ENCODE measurements around the gene AGPAT2.

AGPAT2 gene

DNA sequence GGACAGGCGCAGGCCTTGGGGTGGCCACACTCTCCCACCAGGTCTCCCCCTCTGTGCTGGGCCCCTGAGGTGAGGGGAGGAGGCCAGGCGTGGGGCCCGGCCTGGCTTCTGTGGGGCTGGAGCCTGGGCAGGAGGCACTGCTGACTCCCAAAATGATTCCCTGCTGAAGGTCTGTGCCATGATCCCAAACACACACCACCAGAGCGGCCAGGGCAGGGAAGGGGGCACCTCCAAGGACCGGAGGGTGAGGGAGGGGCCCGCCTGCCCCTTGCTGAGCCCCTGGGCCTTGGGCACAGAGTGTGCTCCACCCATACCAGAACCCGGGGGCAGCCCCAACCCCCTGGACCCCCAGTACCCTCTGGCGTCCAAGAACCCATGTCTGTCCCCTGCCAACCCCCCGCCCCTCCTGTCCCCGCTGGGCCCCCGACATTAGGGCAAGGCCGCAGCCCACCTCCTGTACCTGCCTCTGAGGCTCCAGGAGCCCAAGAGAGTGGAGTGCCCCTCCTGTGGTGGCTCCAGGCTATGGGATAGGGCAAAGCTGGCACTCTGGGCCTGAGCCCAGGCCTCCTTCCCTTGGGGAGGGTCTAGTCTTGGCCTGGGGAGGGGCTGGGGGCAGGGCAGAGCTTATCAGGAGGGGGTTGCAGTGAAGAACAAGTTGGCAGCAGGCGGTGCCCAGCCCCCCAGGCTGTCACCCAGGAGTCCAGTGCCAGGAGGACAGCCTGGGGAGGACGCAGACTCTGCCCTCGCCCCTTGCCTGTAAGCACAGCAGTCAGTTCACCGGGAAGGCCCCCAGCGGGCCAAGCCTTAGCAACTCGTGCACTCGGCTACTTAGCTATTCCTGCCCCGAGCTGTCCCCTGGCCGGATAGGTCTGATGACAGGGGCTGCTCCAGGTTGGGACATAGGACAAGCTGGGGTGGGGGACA lies 27.1 kb downstream of the AGPAT2 start:
- DNase-seq, result no peak

DNA sequence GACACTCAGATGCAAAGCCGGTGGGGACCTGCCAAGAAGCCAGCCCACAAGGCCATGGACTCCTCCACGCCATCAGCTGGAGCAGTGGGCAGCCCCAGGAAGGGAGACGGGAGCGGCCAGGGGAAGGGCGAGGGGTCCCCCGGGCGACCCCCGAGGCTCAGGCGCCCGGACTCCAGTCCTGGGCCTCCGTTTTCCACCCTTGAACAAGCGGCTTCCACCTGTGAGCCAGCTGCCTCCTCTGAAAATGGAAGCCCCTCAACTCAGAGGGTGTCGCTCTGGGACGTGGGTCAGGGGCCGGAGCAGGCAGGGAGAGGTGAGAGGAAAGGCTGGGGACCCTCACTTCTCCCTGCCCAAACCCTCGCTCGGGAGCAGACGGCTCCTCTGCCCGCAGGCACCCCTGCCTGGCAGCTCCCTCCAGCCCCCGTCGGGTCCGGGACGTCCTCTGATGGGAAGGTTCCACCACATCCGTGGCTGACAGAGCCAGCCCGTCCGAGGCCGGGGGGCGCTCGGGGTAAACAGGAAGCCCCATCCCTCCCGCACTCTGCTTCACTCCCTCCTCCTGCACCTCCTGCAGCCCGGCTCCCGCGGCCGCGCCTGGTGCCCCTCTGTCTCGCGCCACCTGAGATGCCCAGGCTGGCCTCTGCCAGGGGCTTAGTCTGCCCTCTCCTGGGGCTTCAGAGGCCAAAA lies 28.3 kb downstream of the AGPAT2 start:
- DNase-seq, result no peak

DNA sequence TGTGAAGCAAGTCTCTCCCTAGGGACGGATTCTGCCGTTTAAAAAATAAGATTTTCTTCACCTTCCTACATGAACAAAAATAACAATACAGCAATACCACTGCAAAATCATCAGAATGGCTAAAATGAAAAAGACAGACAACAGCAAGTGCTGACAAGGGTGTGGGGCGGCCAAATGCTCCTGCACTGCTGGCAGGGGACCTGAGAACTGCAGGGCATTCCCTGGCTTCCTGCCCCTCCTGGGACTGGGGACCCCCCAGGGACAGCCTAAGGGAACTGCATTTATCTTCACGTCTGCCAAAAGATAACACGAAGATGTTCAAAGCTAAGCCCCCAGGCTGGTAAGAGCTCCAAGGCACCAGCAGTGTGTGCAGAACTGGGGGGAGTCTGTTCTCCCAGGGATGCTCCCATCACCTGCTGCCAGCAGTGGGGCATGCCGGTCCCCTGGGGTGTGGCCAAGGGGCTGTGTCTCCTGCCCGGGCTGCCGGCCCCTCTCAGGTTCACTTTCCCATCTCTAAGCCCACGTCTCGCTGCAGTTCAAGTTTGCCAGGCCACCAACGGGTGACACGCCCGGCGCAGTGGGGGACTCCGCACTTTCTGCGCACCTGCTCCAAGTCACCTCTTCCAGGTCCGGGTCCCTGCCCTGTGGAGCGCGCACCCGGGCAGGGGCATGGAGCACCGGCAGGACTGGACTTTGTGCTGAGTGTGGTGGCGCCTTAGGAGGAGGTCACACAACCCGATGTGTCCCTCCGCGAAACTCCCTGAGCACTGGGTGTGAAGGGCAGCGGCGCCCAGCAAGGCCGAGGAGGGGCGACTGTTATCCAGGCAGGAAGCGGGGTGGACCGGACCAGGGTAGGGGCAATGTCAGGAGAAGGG lies 29.0 kb downstream of the AGPAT2 start:
- no peak for DNase-seq

DNA sequence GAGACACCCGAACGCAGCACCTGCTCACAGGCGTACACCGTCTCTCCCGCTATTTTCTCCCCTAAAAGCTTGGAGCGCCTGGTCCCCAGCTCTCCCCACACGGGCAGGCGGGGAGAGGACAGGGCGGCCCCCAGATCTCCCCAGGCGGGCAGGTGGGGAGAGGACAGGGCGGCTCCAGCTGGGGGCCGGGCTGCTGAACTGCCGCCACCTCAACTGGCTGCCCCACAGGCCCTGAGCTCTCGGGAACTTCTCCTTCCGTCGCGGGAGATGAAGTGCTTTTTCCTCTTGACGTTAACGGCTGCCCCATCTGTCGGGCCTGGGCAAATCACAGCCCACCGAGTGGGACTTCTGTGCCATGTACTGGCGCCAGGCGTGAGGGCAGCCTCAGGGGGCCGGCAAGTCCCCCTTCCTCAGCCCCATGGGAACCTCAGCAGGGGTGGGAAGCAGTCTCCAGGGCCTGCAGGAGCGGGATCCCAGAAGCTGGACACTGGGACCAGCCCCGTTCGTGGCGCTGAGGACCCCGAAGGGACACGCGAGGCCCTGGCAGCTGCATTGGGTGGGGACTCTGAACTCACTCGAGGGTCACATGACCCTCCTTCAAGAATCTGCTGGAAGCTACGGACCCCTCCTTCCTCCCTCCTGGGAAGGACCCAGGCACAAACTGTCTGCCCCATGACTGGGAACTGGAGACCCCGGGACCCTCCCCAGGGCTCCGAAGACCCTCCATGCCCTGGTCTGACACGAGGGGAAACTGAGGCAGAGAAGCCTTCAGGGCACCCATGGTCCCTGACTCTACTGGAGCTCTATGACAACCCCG lies 30.3 kb downstream of the AGPAT2 start:
- no peak for DNase-seq

DNA sequence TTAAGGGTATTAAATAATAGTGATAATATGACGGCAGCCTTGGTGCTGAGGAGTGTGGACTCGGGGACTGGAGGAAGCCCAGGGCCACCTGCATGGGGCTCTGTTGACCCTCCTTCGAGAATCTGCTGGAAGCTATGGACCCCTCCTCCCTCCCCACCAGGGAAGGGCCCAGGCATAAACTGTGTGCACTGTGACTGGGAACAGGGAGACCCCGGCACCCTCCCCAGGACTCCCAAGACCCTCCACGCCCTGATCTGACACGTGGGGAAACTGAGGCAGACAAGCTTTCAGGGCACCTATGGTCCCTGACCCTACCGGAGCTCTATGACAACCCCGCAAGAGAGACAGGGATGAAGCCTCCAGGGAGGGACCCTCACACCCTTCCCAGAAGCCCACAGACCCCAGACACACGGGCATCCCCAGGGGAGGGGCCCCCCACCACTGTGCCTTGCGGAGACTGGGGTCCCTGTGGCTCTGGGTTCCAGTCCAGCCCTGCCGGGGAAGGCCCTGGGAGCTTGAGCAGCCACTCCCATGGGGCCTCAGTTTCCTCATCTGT lies 31.0 kb downstream of the AGPAT2 start:
- DNase-seq, result no peak

DNA sequence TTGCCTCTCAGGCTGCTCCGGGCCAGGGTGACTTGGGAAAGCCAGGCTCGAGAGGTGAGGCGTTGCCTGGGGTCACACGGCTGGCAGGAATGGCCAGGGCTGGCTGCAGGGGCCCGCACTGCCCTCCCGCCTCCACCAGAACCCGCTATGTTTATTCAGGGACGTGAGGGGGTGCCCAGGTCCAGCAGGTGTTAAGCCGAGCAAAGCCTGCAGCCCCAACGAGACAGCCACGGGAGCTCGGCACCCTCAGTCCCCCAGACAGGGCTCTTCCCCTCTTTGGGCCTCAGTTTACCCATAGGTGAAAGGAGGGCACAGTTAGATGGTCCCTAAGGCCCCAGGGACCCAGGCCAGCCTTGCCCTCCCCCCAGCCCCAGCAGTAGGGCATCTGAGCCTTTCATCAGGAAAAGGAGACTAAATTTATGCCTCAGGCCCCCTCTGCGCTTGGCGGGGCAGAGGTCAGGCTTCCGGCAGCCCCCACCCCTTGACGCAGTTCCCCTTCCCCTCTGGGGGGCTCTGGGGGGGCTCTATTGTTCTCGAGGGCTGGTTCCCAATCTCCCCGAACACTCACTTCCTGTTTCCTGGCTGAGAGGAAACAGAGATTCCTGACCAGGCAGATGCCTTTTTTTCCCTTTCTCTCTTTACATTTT lies 31.6 kb downstream of the AGPAT2 start:
- no peak for DNase-seq

DNA sequence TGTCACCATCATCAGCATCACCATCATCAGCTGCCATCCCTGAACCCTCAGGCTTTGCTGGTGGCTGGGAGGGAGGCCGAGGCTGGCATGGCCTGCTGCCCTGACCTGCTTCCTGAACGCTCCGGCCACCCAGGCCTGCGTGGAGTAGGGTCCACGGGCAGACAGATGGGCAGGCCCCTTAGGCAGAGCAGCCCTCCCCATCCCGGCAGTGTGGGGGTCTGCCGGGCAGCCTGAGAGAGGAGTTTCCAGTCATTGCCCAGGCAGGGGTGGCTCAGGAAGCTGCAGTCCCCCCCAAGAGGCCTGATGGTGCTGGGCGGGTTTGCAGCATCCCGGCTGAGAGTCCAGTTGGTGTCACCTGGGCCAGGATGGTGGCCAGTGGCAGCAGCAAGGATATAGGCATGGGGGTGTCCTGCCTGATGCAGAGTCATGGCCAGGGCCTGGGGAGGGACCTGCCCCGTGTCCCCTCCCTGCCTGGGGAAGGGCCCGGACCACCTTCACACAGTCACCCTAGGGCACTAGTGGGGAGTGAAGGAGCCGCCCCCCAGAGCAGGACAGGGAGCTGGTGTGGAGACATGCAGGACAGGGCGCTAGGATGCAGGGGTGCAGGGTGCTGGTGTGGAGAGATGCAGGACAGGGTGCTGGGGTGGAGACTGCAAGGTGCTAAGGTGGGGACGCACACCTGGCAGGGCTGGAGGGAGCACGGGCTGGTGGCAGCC lies 32.3 kb downstream of the AGPAT2 start:
- DNase-seq, result no peak

DNA sequence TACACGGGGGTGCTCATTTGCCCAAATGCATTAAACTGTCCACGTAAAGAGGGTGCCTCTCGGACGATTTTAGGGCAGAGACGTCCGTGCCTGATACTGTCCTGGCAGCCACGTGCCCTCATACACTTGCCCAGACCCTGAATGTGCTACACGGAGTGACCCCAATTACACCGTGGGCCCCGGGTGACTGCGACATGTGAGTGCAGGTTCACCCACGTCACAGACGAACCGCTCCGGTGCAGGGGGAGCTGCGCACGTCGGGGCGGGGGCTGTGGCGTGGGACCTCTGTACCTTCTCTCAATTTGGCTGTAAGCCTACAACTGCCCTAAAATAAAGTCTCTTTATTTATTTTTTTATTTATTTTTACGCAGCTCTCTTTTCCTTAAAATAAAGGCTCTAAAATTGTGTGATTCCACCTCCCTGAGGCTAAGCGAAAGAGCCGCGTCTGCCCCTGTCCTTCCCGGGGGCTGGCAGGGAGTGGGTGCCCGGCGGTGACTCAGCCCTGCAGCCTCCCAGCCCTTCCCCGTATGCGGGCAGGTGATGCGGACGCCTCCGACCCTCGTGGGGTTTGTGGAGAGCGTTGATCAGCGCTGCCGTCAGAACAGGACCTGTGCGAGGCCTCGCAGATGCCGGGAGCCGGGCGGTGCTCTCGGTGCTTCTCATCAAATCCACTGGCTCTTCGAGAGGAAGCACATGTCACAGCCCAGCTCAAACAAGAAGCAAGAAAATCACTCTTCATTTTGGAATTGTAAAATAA lies 33.8 kb downstream of the AGPAT2 start:
- DNase-seq, result no peak

DNA sequence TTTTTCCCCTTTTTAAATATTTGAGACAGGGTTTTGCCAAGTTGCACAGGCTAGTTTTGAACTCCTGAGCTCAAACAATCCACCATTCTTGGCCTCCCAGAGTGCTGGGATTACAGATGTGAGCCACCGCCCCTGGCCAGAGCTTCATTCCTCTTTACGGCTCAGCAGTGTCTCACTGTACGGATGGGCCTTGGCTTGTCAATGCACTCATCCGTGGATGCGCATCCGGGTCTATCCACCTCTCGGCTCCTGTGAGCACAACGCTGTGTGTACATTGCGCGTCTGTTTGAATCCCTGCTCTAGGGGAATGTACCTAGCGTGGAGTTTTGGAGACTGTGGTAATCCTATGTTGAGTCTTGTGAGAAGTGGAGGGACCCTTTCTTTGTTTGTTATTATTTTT lies 35.4 kb downstream of the AGPAT2 start:
- no peak for DNase-seq

DNA sequence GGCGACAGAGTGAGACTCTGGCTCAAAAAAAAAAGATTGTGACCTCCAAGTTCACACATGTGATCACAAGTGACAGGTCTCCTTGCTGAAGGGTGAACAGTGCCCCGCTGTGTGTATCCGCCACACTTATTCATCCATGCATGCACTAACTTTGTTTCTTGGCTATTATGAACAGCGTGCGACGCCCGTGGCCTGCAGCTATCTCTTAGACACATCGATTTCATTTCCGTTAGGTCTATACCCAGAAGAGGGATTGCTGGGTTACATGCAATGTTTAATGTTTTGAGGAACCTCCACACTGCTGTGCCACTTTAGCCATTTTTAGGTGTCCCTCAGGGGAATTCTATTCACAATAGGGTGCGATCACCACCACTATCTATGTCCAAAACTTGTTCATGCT lies 36.6 kb downstream of the AGPAT2 start:
- no peak for DNase-seq

DNA sequence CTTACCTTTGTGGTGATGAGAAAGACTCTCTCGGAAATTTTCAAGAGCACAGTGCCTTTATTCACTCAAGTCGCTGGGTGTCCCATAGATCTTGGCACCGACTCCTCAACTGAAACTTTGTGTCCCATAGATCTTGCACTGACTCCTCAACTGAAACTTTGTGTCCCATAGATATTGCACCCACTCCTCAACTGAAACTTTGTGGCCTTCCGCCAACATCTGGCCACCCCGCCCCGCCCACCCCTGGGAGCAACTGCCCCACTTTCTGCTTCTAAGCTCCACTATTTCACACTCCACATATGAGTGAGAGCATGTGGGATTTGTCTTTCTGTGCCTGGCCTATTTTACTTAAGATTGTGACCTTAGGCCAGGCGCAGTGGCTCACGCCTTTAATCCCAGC lies 37.2 kb downstream of the AGPAT2 start:
- DNase-seq, result no peak

DNA sequence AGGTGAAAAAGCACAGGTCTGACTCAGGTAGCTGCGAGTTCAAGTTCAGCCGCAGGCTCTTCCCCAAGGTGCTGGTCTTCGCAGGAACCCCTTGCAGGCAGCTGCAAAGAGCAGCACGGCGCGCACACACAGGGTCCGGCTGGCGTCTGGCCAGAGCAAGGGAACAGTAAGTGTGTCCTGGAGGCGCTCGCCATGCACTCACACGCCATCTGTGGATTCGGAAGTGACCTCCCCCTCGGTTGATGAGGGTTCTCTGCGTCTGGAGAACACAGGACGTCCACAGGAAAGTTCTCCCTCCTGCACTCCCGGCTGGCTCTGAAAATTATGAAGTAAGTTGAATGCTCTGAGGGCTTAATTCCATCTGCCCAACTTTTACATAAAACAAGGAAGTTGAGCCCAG lies 38.5 kb downstream of the AGPAT2 start:
- no peak for DNase-seq

DNA sequence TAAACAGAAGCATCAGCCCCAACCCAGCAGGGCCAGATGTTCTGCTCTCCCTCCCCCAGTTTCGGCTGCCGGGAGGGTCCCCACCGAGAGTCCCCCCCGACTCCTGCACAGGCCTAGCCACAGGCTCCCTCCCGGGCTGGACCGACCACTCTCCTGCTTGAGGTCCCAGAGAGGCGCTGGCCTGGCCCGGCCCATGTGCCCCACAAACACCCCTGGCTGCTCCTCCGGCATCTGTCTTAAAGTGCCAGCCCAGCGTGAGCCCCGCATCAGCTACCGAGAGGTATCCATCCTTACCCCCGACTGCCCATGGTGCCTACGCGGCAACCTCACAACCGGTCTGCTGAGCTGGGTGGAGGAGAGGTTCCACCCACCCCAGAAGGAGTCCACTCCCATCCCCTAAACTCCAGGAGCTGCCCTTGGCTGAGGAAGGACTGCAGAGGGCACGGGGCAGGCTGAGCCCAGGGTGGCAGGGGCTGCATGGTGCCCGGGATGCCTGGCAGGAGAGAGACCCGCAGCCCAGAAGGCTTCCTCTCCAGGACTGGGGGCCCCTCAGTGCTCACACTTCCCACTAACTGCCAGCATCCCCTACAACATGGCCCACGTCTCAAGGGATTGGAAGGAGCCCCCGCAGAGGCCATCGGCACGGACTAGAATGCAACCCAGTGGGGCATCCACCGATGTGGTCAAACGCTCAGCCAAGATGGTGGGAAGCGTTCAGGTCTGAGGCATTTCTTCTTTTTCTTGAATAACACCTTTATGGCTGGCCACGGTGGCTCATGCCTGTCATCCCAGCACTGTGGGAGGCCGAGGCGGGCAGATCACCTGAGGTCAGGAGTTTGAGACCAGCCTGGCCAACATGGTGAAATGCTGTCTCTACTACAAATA lies 40.2 kb downstream of the AGPAT2 start:
- DNase-seq, result no peak

DNA sequence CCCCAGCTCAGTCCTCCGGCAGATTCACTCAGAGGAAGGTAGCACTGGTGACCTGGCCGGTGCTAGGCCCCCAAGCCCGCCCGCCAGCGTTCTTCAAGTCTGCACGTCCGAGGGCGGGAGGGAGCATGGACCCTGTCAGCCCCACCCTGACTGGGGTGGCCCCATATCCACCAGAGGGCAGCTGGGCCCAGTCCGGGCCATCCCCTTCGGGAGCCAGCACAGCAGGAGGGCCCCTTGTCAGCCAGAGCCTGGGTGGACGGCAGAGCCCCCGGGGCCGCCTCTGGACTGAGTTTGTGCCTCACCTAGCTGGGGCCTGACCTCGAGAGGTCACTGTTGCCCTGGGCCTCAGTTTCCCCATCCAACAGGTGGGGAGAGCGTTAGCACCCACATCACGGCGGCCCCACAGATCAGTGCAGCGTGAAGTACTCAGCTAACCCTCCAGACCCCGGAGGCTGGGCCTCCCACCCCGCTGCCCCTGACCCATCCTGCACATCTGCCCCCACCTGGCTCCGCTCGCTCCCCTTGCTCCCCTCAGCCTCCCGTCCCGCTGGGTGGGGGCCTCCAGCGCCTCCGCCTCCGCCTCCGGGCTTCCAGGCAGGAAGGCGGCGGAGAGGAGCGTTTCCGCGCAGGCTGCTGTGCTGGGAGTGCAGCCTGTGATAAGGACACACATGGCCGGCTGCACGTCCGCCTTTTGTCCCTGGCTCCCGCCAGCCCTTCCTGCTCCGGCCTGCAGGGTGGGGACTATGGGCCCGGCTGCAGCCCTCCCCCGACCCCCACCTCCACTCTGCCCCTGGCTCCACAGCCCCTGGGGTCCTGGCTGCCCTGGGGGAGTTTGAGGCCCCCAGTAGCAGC lies 41.1 kb downstream of the AGPAT2 start:
- no peak for DNase-seq

DNA sequence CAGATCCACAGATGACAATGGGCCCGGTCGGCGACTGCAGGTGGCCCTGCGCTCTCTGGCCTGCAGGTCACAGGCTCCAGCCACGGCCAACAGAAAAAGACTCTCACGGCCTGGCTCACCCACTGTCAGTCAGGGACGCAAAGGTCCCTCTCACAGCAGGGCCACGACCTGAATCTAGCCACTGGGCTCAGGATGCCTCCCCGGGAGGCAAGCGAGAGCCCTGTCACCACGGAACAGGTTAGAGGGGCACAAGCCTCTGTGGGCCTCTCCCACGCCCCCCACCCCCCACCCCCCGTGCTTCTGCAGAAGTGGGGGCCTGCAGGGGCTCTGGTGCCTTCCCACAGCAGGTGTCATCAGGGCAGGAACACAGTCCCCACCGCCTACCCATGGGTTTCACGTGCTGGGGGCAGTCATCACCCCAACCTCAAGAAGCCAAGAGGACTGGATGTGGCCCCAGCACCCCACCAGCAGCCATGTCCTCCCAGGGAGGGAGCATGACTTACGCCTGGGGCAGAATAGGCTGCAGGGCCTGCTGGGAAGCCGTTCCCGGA lies 41.8 kb downstream of the AGPAT2 start:
- DNase-seq, result no peak

DNA sequence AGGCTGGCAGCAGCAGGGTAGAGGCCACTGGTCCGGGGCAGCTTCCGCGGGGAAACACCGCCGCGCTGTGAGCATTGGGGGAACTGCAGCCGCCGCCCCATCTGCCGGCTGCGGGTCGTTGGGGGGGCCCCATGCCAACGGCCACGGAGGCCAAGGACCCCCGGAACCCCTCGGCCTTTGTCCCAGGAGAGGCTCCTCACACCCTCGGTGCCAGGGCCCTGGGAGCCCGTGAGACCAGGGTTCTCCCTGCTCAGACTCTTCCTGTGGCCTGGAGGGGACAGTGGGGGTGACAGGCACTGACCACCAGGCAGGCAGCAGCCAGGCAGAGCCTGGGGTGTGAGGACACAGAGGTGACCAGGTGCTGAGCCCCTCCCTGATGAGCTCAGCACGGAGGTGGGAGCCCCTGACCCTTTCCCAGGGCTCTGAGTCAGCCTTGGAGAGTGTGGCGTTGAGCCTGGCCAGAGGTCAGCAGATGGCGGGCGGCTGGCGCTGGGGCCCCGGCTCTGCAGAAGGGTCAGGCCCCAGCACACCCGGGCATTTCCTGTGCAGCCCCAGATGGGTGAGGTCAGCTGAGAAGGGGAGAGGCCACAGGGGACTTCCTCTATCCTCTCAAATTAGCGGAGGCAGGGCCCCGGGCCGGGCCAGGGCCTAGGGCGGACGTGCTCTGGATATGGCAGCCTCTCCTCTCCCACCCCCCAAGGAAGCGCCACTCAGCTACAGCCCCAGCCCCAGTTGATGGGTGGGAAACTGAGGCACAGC lies 42.5 kb downstream of the AGPAT2 start:
- peak; percentile 17 to 57 for DNase-seq

DNA sequence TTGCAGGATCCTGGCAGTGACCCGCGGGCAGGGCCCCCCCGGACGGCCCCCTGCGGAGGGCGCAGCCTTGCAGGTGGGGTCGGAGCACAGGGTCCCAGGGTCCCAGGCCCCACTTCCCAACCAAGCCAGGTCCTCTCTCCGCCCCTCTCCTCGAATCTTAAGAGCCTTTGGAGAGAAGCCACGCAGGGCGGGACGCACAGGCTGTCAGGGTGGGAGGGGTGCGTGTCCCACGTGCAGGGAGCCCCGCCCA lies 43.0 kb downstream of the AGPAT2 start:
- DNase-seq, result peak in 1 of 2 experiments; percentile 71
